Endothelial cell of umbilical vein (primary cell): ENCODE results near the gene EML1. TPM values are rescaled to one million over a fixed set of nuclear protein-coding genes. Genes with fewer than 3 reads are reported as not detected.

Source experiments
- BruUV-seq: library from RNA; stranded (reverse); fragments of 400-500 nt; replicated peaks from 2 replicates; lab custom pipeline; 2021; lab: Mats Ljungman, UMichigan
- CTCF ChIA-PET: fragments of 300-600, 350-600 bp; sonication (Branson Sonifier 250); formaldehyde crosslinking; loops from one replicate; lab custom pipeline; 2021; ENCODE audit warnings: antibody characterized with exemption, inconsistent platforms; lab: Charles Lee
- POLR2A ChIA-PET: fragments of 300-600, 350-600 bp; sonication (Branson Sonifier 250); formaldehyde crosslinking; loops from one replicate; lab custom pipeline; 2021; ENCODE audit warnings: antibody characterized with exemption, inconsistent platforms; lab: Charles Lee
- DNase-seq: peaks from one replicate; pipeline ENCODE4 v3.0.0-alpha.2; 2011; ENCODE audit warnings: low read depth, low spot score
- FAIRE-seq: peaks from 2 replicates; lab custom pipeline; 2011; peaks lifted over from hg19 to GRCh38; lab: Jason Lieb, UNC
- H2AFZ ChIP-seq: 2 replicates; pipeline ENCODE4 v1.6.0; 2012; ENCODE audit warnings: low read depth, low read length, control low read depth, inconsistent platforms
- H3K27ac ChIP-seq: 2 replicates; pipeline ENCODE4 v1.5.1; 2011; ENCODE audit warnings: low read depth, mild to moderate bottlenecking, control low read depth, low read length, moderate library complexity; ENCODE audit not compliant: insufficient read depth
- H3K27me3 ChIP-seq, 2 experiments: 2 replicates each; pipeline versions ENCODE4 v1.6.0 to v1.6.1; 2011; ENCODE audit warnings: low read length in 2 of 2, mixed read lengths in 1 of 2; ENCODE audit not compliant: control insufficient read depth in 2 of 2, insufficient read depth in 2 of 2
- H3K36me3 ChIP-seq, 2 experiments: 2 replicates in 1 of 2; 3 replicates in 1 of 2; pipeline ENCODE4 v1.5.1; 2011; ENCODE audit warnings: low read length in 2 of 2, mild to moderate bottlenecking in 1 of 2, moderate library complexity in 1 of 2; ENCODE audit not compliant: control insufficient read depth in 2 of 2, insufficient read depth in 2 of 2; ENCODE audit errors: extremely low read depth in 1 of 2
- H3K4me1 ChIP-seq: 3 replicates; pipeline ENCODE4 v1.5.1; 2011; ENCODE audit warnings: mild to moderate bottlenecking, low read length; ENCODE audit not compliant: control insufficient read depth, insufficient read depth; ENCODE audit errors: extremely low read depth
- H3K4me2 ChIP-seq: 2 replicates; pipeline ENCODE4 v1.6.1; 2011; ENCODE audit warnings: low read length, control low read depth, mixed read lengths; ENCODE audit not compliant: insufficient read depth
- H3K4me3 ChIP-seq, 3 experiments: fragments of 200-600 bp in 1 of 3; sonication (generic), shearing (Covaris generic) in 1 of 3; replicated peaks in 1 of 3; 2 replicates each; pipeline ENCODE4 v1.5.1; 2011 to 2016; ENCODE audit warnings: control low read depth in 3 of 3, low read length in 3 of 3, mild to moderate bottlenecking in 2 of 3, inconsistent platforms in 1 of 3, low read depth in 1 of 3, moderate library complexity in 1 of 3; ENCODE audit not compliant: insufficient read depth in 1 of 3
- H3K79me2 ChIP-seq: 2 replicates; pipeline ENCODE4 v1.6.0; 2012; ENCODE audit warnings: low read length, inconsistent platforms; ENCODE audit not compliant: control insufficient read depth, insufficient read depth
- H3K9ac ChIP-seq: replicated peaks from 2 replicates; pipeline ENCODE3; 2011; ENCODE audit warnings: low read length, control low read depth; ENCODE audit not compliant: insufficient read depth; ENCODE audit errors: extremely low read depth
- H3K9me1 ChIP-seq: replicated peaks from 3 replicates; pipeline ENCODE4 v1.6.0; 2011; ENCODE audit warnings: mild to moderate bottlenecking, low read length; ENCODE audit not compliant: control insufficient read depth, insufficient read depth; ENCODE audit errors: extremely low read depth
- H3K9me3 ChIP-seq: replicated peaks from 2 replicates; pipeline ENCODE4 v1.5.1; 2012; ENCODE audit warnings: low read length, inconsistent platforms; ENCODE audit not compliant: control insufficient read depth, insufficient read depth
- H4K20me1 ChIP-seq: replicated peaks from 2 replicates; pipeline ENCODE3; 2011; ENCODE audit warnings: mild to moderate bottlenecking, low read length; ENCODE audit not compliant: control insufficient read depth, insufficient read depth; ENCODE audit errors: extremely low read depth
- EZH2 ChIP-seq: IDR thresholded peaks from 2 replicates; pipeline ENCODE4 v1.6.1; 2012; ENCODE audit warnings: borderline replicate concordance, low read depth, mild to moderate bottlenecking, moderate library complexity, low read length, inconsistent platforms; ENCODE audit not compliant: severe bottlenecking
- FOS ChIP-seq: IDR thresholded peaks from 2 replicates; pipeline ENCODE4 v1.6.1; 2011; ENCODE audit warnings: mild to moderate bottlenecking, low read length, moderate library complexity, borderline replicate concordance; ENCODE audit not compliant: insufficient read depth
- GATA2 ChIP-seq: IDR thresholded peaks from 2 replicates; pipeline ENCODE4 v1.7.0; 2011; ENCODE audit warnings: low read depth, mild to moderate bottlenecking, moderate library complexity, mixed read lengths, low read length; ENCODE audit not compliant: insufficient read length, insufficient read depth
- JUN ChIP-seq: IDR thresholded peaks from 2 replicates; pipeline ENCODE4 v1.6.1; 2011; ENCODE audit warnings: borderline replicate concordance, low read depth; ENCODE audit not compliant: insufficient read length, insufficient read depth
- MYC ChIP-seq: IDR thresholded peaks from one replicate; pipeline ENCODE4 v1.6.1; 2011; ENCODE audit warnings: mild to moderate bottlenecking, low read depth, low read length
- POLR2A ChIP-seq: IDR thresholded peaks from 2 replicates; pipeline ENCODE4 v1.6.1; 2012; ENCODE audit warnings: low read depth, mild to moderate bottlenecking, control low read depth, low read length
- POLR2AphosphoS5 ChIP-seq: IDR thresholded peaks from 2 replicates; pipeline ENCODE4 v1.6.1; 2012; ENCODE audit warnings: low read depth, mild to moderate bottlenecking, control low read depth, low read length, moderate library complexity; ENCODE audit not compliant: insufficient read depth
- dilution Hi-C: fragments of 300-500 bp; cut with MboI; formaldehyde crosslinking; loops from one replicate; pipeline ENCODE4 v1.15.0; 2019; ENCODE audit warnings: low sequenced_read_pairs; ENCODE audit not compliant: extremely low pct_ligation_motif_present
- intact Hi-C: fragments of 100-400 bp; cut with micrococcal nuclease; formaldehyde crosslinking; loops from one replicate; pipeline ENCODE4 v1.10.0; 2022
- polyA plus RNA-seq, 4 experiments: library from polyadenylated mRNA; depleted of rRNA in 3 of 4; stranded (reverse) in 3 of 4; unstranded in 1 of 4; fragments of >200 nt; gene quantifications; 2 replicates each; pipeline versions ENCODE4 v1.2.1 to v1.2.3, GENCODE V29; 2011 to 2012; ENCODE audit warnings: missing spikeins in 1 of 4
- total RNA-seq: library from RNA; stranded (reverse); gene quantifications from 2 replicates; pipeline ENCODE4 v1.2.3, GENCODE V29; 2021
- TF ChIP-seq, protein P1 (sequence below): IDR thresholded peaks from 2 replicates; pipeline ENCODE4 v1.6.1; 2011; ENCODE audit not compliant: insufficient read depth, insufficient read length
- TF ChIP-seq, protein P2 (sequence below), 2 donors: IDR thresholded peaks; 1 replicate in 1 of 2; 2 replicates in 1 of 2; pipeline ENCODE4 v1.5.1; 2011; ENCODE audit warnings: low read length in 2 of 2, mild to moderate bottlenecking in 2 of 2, moderate library complexity in 2 of 2, control low read depth in 1 of 2, inconsistent platforms in 1 of 2, low read depth in 1 of 2; ENCODE audit not compliant: insufficient read depth in 1 of 2; ENCODE audit errors: extremely low read depth in 1 of 2

The EML1 gene
- total and polyA plus RNA-seq, 2 donors (not counting 3 experiments of a cell fraction or from before 2014, with no cell fraction given) = 22.9 to 33.0 TPM

DNA sequence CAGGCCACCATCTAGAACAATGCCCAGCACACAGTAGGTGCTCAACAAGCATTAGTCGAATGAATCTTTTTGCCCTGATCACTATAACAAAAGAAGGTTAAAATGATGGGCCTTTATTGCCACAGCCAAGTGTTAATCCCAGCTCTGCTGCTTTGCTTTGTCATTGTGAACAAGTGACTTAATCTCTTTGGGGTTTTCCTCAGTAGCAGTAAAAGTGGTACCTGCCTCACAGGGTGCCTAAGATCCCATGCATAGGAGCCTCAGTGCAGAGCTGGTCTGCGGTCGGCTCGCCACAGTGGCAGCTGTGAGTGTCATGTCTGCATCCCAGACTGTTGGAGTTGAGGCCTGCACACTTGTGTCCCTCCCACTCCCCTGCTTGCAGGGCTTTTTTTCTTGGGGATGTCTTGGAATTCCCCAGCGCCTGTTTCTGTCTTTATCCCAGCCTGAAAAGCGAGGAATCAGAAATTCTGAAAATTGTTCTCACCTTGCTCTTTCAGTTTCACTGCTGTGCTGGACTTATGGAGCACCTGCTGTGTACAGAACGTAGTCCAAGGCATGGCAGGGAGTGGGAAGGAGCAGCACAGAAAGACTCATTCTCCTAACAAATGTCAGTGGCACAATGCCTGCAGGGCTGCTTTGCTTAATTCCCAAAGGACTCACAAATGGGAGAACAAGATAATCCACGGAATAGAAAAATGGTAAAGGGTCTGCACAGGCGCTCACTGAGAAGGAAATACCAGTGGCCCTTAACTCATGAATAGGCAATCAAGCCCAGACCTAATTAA is 90.8 kb downstream of the EML1 start:
- ChIA-PET CTCF (interaction anchor here (0.6 to 8.7 kb wide), 12 partner anchors 12 to 229 kb away, joined by 3 to 86 read pairs (median 3); partner anchors contain the start of genes CYP46A1 and EML1), POLR2A (no interaction called here)
- DNase-seq = no peak
- Histone ChIP-seq H3K27me3 (no peaks in the 10 kb centered on the region), H3K4me1 (no peaks in the 10 kb centered on the region), H3K36me3 (peaks cover 0 to 6% of the 10 kb centered on the region in 2 experiments), H2AFZ (no peak overlapping the region), H3K79me2 (no peaks in the 10 kb centered on the region), H3K9me3 (no peaks in the 10 kb centered on the region), H3K9me1 (no peaks in the 10 kb centered on the region), H3K9ac (no peak overlapping the region), H3K4me3 (no peak overlapping the region), H3K27ac (no peak overlapping the region), H4K20me1 (no peaks in the 10 kb centered on the region), H3K4me2 (no peak overlapping the region)
- BruUV-seq = no TSS peak
- dilution Hi-C loops (no loop called here), intact Hi-C loops (no loop called here)
- no peak for TF ChIP-seq POLR2A
- TF ChIP-seq JUN = no peak
- TF ChIP-seq, protein P1, sequence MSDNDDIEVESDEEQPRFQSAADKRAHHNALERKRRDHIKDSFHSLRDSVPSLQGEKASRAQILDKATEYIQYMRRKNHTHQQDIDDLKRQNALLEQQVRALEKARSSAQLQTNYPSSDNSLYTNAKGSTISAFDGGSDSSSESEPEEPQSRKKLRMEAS = no peak
- no peak for TF ChIP-seq FOS
- TF ChIP-seq EZH2 = no peak
- TF ChIP-seq, protein P2, sequence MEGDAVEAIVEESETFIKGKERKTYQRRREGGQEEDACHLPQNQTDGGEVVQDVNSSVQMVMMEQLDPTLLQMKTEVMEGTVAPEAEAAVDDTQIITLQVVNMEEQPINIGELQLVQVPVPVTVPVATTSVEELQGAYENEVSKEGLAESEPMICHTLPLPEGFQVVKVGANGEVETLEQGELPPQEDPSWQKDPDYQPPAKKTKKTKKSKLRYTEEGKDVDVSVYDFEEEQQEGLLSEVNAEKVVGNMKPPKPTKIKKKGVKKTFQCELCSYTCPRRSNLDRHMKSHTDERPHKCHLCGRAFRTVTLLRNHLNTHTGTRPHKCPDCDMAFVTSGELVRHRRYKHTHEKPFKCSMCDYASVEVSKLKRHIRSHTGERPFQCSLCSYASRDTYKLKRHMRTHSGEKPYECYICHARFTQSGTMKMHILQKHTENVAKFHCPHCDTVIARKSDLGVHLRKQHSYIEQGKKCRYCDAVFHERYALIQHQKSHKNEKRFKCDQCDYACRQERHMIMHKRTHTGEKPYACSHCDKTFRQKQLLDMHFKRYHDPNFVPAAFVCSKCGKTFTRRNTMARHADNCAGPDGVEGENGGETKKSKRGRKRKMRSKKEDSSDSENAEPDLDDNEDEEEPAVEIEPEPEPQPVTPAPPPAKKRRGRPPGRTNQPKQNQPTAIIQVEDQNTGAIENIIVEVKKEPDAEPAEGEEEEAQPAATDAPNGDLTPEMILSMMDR (IDR thresholded peaks at IDR 0.05; ENCODE audit: extremely low read depth in 1 of 2, insufficient read depth in 1 of 2, low read depth in 1 of 2, low read length in 2 of 2) = no peak
- TF ChIP-seq GATA2 = no peak
- TF ChIP-seq MYC = no peak
- no peak for TF ChIP-seq POLR2AphosphoS5
- no peak for FAIRE-seq
